Putamen (tissue), 1 donor: ENCODE results near the gene ADARB2.

ENCODE experiments used
- DNase-seq: peaks from one replicate; pipeline ENCODE4 v3.0.0-alpha.2; 2016; ENCODE audit warnings: low spot score

The ADARB2 gene

GRCh38 chr10:1395025-1395480 is 342.3 kb downstream of the ADARB2 start:
- DNase-seq = no peak

GRCh38 chr10:1394155-1394912 is 343.0 kb downstream of the ADARB2 start:
- DNase-seq = no peak

GRCh38 chr10:1393481-1393880 is 343.8 kb downstream of the ADARB2 start:
- DNase-seq = no peak

GRCh38 chr10:1392127-1392526 is 345.2 kb downstream of the ADARB2 start:
- no peak for DNase-seq

GRCh38 chr10:1390200-1390599 is 347.1 kb downstream of the ADARB2 start:
- DNase-seq = no peak

GRCh38 chr10:1384026-1384425 is 353.3 kb downstream of the ADARB2 start:
- no peak for DNase-seq

- DNase-seq = no peak
These were observed 354.6 kb downstream of the ADARB2 start for GRCh38 chr10:1382711-1383110.

- DNase-seq = no peak
These were observed 356.0 kb downstream of the ADARB2 start for GRCh38 chr10:1381339-1381738.

- no peak for DNase-seq
These were observed 357.1 kb downstream of the ADARB2 start for GRCh38 chr10:1380088-1380671.

- DNase-seq = no peak
These were observed 357.7 kb downstream of the ADARB2 start for GRCh38 chr10:1379601-1380000.

- DNase-seq = no peak
These were observed 358.9 kb downstream of the ADARB2 start for GRCh38 chr10:1378473-1378872.

- DNase-seq = no peak
These were observed 359.5 kb downstream of the ADARB2 start for GRCh38 chr10:1377740-1378397.

- no peak for DNase-seq
These were observed 360.1 kb downstream of the ADARB2 start for GRCh38 chr10:1377231-1377630.

GRCh38 chr10:1376384-1376945 is 360.9 kb downstream of the ADARB2 start:
- DNase-seq = no peak

- DNase-seq = no peak
These were observed 361.8 kb downstream of the ADARB2 start for GRCh38 chr10:1375346-1376170.

- DNase-seq = no peak
These were observed 362.6 kb downstream of the ADARB2 start for GRCh38 chr10:1374511-1375345.

GRCh38 chr10:1373287-1373686 is 364.0 kb downstream of the ADARB2 start:
- no peak for DNase-seq

- no peak for DNase-seq
These were observed 365.1 kb downstream of the ADARB2 start for GRCh38 chr10:1372212-1372611.

- DNase-seq = no peak
These were observed 367.0 kb downstream of the ADARB2 start for GRCh38 chr10:1370298-1370697.

GRCh38 chr10:1369665-1370064 is 367.7 kb downstream of the ADARB2 start:
- no peak for DNase-seq

- DNase-seq = no peak
These were observed 368.1 kb downstream of the ADARB2 start for GRCh38 chr10:1369197-1369596.
